ENCODE data around the gene YRDC.

YRDC gene

GRCh38 chr1:37794372-37795339 lies 13.4 kb downstream of the YRDC start:
- peaks cover 11% of the 10 kb centered on the region for H3K27me3 ChIP-seq (ENCODE audit: insufficient read depth, poor library complexity, severe bottlenecking)
- H3K9me3 ChIP-seq (ENCODE audit: severe bottlenecking): no peaks in the 10 kb centered on the region
- peak; percentile 13; the same call in 1 of the 3 replicates for ATAC-seq (ENCODE audit: low read depth)
- peak overlapping the region; percentile 49 for H3K4me3 ChIP-seq (ENCODE audit: severe bottlenecking)
- no peak for DNase-seq (ENCODE audit: low spot score)
- no peak overlapping the region for H3K27ac ChIP-seq (ENCODE audit: poor library complexity, severe bottlenecking)
- H3K4me1 ChIP-seq (ENCODE audit: insufficient read depth, poor library complexity, severe bottlenecking): no peaks in the 10 kb centered on the region
- H3K36me3 ChIP-seq (ENCODE audit: low read depth): no peaks in the 10 kb centered on the region
- no peak for TF ChIP-seq CTCF (IDR thresholded peaks at IDR 0.05; ENCODE audit: poor library complexity, severe bottlenecking)

- H3K27me3 ChIP-seq (ENCODE audit: insufficient read depth, poor library complexity, severe bottlenecking): peaks cover 11% of the 10 kb centered on the region
- ATAC-seq (ENCODE audit: low read depth): peak; percentile 80
- H3K27ac ChIP-seq (ENCODE audit: poor library complexity, severe bottlenecking): no peak within 1 kb of the TSS
Measured at GRCh38 chr1:37793773-37794371, 14.1 kb downstream of the YRDC start, which contains the start of gene MANEAL. MANEAL (plus strand) TSS chr1:37793847; CDS start chr1:37794183, 336 bp downstream.

GRCh38 chr1:37792943-37793686 lies 14.9 kb downstream of the YRDC start:
- ATAC-seq (ENCODE audit: low read depth) (no peak), DNase-seq (ENCODE audit: low spot score) (no peak)
- Histone ChIP-seq H3K27me3 (ENCODE audit: insufficient read depth, poor library complexity, severe bottlenecking) (peaks cover 11% of the 10 kb centered on the region), H3K4me3 (ENCODE audit: severe bottlenecking) (no peak overlapping the region), H3K4me1 (ENCODE audit: insufficient read depth, poor library complexity, severe bottlenecking) (no peaks in the 10 kb centered on the region), H3K27ac (ENCODE audit: poor library complexity, severe bottlenecking) (no peak overlapping the region), H3K36me3 (ENCODE audit: low read depth) (no peaks in the 10 kb centered on the region), H3K9me3 (ENCODE audit: severe bottlenecking) (no peaks in the 10 kb centered on the region)
- no peak for TF ChIP-seq CTCF (IDR thresholded peaks at IDR 0.05; ENCODE audit: poor library complexity, severe bottlenecking)

More at GRCh38 chr1:37793773-37794371, 14.1 kb downstream of the YRDC start, which contains the start of gene MANEAL:
- H3K4me3 ChIP-seq (ENCODE audit: severe bottlenecking): peak within 1 kb of the TSS; percentile 49
- no peak for TF ChIP-seq CTCF (IDR thresholded peaks at IDR 0.05; ENCODE audit: poor library complexity, severe bottlenecking)
- H3K36me3 ChIP-seq (ENCODE audit: low read depth): no peaks in the 10 kb centered on the region
- no peaks in the 10 kb centered on the region for H3K9me3 ChIP-seq (ENCODE audit: severe bottlenecking)
- no peaks in the 10 kb centered on the region for H3K4me1 ChIP-seq (ENCODE audit: insufficient read depth, poor library complexity, severe bottlenecking)
- no peak for DNase-seq (ENCODE audit: low spot score)

GRCh38 chr1:37782491-37782890 lies 25.5 kb downstream of the YRDC start:
- ATAC-seq (ENCODE audit: low read depth): no peak
- DNase-seq (ENCODE audit: low spot score): no peak
- Histone ChIP-seq H3K4me3 (ENCODE audit: severe bottlenecking) (no peak overlapping the region), H3K9me3 (ENCODE audit: severe bottlenecking) (no peaks in the 10 kb centered on the region), H3K27me3 (ENCODE audit: insufficient read depth, poor library complexity, severe bottlenecking) (no peaks in the 10 kb centered on the region), H3K36me3 (ENCODE audit: low read depth) (no peaks in the 10 kb centered on the region), H3K27ac (ENCODE audit: poor library complexity, severe bottlenecking) (no peak overlapping the region), H3K4me1 (ENCODE audit: insufficient read depth, poor library complexity, severe bottlenecking) (no peaks in the 10 kb centered on the region)
- TF ChIP-seq CTCF (IDR thresholded peaks at IDR 0.05; ENCODE audit: poor library complexity, severe bottlenecking): no peak
